ENCODE measurements around the gene PCCA.

PCCA gene

GRCh38 chr13:100245104-100245503 is 156.2 kb downstream of the PCCA start:
- Histone ChIP-seq H3K4me3 (ENCODE audit: low read depth, low read length) (no peak overlapping the region), H3K9me3 (ENCODE audit: control insufficient read depth, insufficient read depth, low read length) (0 out of 2 replicates have a peak, but pooled peaks cover 3% of the 10 kb centered on the region), H3K36me3 (ENCODE audit: control insufficient read depth, insufficient read depth, low read length) (no peaks in the 10 kb centered on the region), H3K27me3 (ENCODE audit: control insufficient read depth, insufficient read depth, low read length) (no peaks in the 10 kb centered on the region), H3K4me1 (ENCODE audit: control insufficient read depth, insufficient read depth, low read length) (peaks cover 28% of the 10 kb centered on the region), H3K27ac (ENCODE audit: low read depth, low read length) (peak overlapping the region; percentile 63), H3K9ac (ENCODE audit: low read depth, low read length) (no peak overlapping the region)

- Histone ChIP-seq H3K9ac (ENCODE audit: low read depth, low read length) (no peak overlapping the region), H3K4me3 (ENCODE audit: low read depth, low read length) (no peak overlapping the region), H3K27ac (ENCODE audit: low read depth, low read length) (no peak overlapping the region)
These were observed 159.0 kb downstream of the PCCA start for GRCh38 chr13:100247937-100248336.

GRCh38 chr13:100254002-100254401 is 165.1 kb downstream of the PCCA start:
- Histone ChIP-seq H3K36me3 (ENCODE audit: control insufficient read depth, insufficient read depth, low read length) (no peaks in the 10 kb centered on the region), H3K4me3 (ENCODE audit: low read depth, low read length) (no peak overlapping the region), H3K27ac (ENCODE audit: low read depth, low read length) (no peak overlapping the region), H3K9me3 (ENCODE audit: control insufficient read depth, insufficient read depth, low read length) (no peaks in the 10 kb centered on the region), H3K9ac (ENCODE audit: low read depth, low read length) (no peak overlapping the region), H3K27me3 (ENCODE audit: control insufficient read depth, insufficient read depth, low read length) (no peaks in the 10 kb centered on the region), H3K4me1 (ENCODE audit: control insufficient read depth, insufficient read depth, low read length) (peaks cover 37% of the 10 kb centered on the region)

More at GRCh38 chr13:100247937-100248336, 159.0 kb downstream of the PCCA start:
- Histone ChIP-seq H3K4me1 (ENCODE audit: control insufficient read depth, insufficient read depth, low read length) (peaks cover 39% of the 10 kb centered on the region), H3K9me3 (ENCODE audit: control insufficient read depth, insufficient read depth, low read length) (0 out of 2 replicates have a peak, but pooled peaks cover 3% of the 10 kb centered on the region), H3K36me3 (ENCODE audit: control insufficient read depth, insufficient read depth, low read length) (no peaks in the 10 kb centered on the region), H3K27me3 (ENCODE audit: control insufficient read depth, insufficient read depth, low read length) (no peaks in the 10 kb centered on the region)

GRCh38 chr13:100262404-100262803 is 173.5 kb downstream of the PCCA start:
- H3K27ac ChIP-seq (ENCODE audit: low read depth, low read length), result no peak overlapping the region
- H3K36me3 ChIP-seq (ENCODE audit: control insufficient read depth, insufficient read depth, low read length), result no peaks in the 10 kb centered on the region
- H3K27me3 ChIP-seq (ENCODE audit: control insufficient read depth, insufficient read depth, low read length), result no peaks in the 10 kb centered on the region
- H3K9me3 ChIP-seq (ENCODE audit: control insufficient read depth, insufficient read depth, low read length), result no peaks in the 10 kb centered on the region
- H3K4me1 ChIP-seq (ENCODE audit: control insufficient read depth, insufficient read depth, low read length), result peaks cover 3% of the 10 kb centered on the region
- H3K9ac ChIP-seq (ENCODE audit: low read depth, low read length), result no peak overlapping the region
- no peak overlapping the region for H3K4me3 ChIP-seq (ENCODE audit: low read depth, low read length)

GRCh38 chr13:100266026-100266425 is 177.1 kb downstream of the PCCA start:
- Histone ChIP-seq H3K27me3 (ENCODE audit: control insufficient read depth, insufficient read depth, low read length) (no peaks in the 10 kb centered on the region), H3K9ac (ENCODE audit: low read depth, low read length) (no peak overlapping the region), H3K9me3 (ENCODE audit: control insufficient read depth, insufficient read depth, low read length) (no peaks in the 10 kb centered on the region), H3K36me3 (ENCODE audit: control insufficient read depth, insufficient read depth, low read length) (peaks cover 8% of the 10 kb centered on the region), H3K4me1 (ENCODE audit: control insufficient read depth, insufficient read depth, low read length) (no peaks in the 10 kb centered on the region), H3K4me3 (ENCODE audit: low read depth, low read length) (no peak overlapping the region), H3K27ac (ENCODE audit: low read depth, low read length) (no peak overlapping the region)

- Histone ChIP-seq H3K36me3 (ENCODE audit: control insufficient read depth, insufficient read depth, low read length) (peaks cover 16% of the 10 kb centered on the region), H3K9me3 (ENCODE audit: control insufficient read depth, insufficient read depth, low read length) (no peaks in the 10 kb centered on the region), H3K9ac (ENCODE audit: low read depth, low read length) (no peak overlapping the region), H3K4me3 (ENCODE audit: low read depth, low read length) (no peak overlapping the region), H3K27me3 (ENCODE audit: control insufficient read depth, insufficient read depth, low read length) (no peaks in the 10 kb centered on the region), H3K27ac (ENCODE audit: low read depth, low read length) (no peak overlapping the region), H3K4me1 (ENCODE audit: control insufficient read depth, insufficient read depth, low read length) (0 out of 2 replicates have a peak, but pooled peaks cover 4% of the 10 kb centered on the region)
These were observed 180.9 kb downstream of the PCCA start for GRCh38 chr13:100269837-100270236.

- no peaks in the 10 kb centered on the region for H3K27me3 ChIP-seq (ENCODE audit: control insufficient read depth, insufficient read depth, low read length)
- H3K4me1 ChIP-seq (ENCODE audit: control insufficient read depth, insufficient read depth, low read length), result peaks cover 8% of the 10 kb centered on the region; the same call in 1 of the 2 replicates
- no peak overlapping the region for H3K27ac ChIP-seq (ENCODE audit: low read depth, low read length)
- H3K4me3 ChIP-seq (ENCODE audit: low read depth, low read length), result no peak overlapping the region
- peaks cover 16% of the 10 kb centered on the region for H3K36me3 ChIP-seq (ENCODE audit: control insufficient read depth, insufficient read depth, low read length)
- H3K9ac ChIP-seq (ENCODE audit: low read depth, low read length), result no peak overlapping the region
- no peaks in the 10 kb centered on the region for H3K9me3 ChIP-seq (ENCODE audit: control insufficient read depth, insufficient read depth, low read length)
These were observed 184.2 kb downstream of the PCCA start for GRCh38 chr13:100273138-100273537.

GRCh38 chr13:100273552-100273951 is 184.7 kb downstream of the PCCA start:
- no peak overlapping the region for H3K4me3 ChIP-seq (ENCODE audit: low read depth, low read length)
- H3K9ac ChIP-seq (ENCODE audit: low read depth, low read length), result no peak overlapping the region
- H3K4me1 ChIP-seq (ENCODE audit: control insufficient read depth, insufficient read depth, low read length), result peaks cover 8% of the 10 kb centered on the region; the same call in 1 of the 2 replicates
- no peaks in the 10 kb centered on the region for H3K9me3 ChIP-seq (ENCODE audit: control insufficient read depth, insufficient read depth, low read length)
- H3K36me3 ChIP-seq (ENCODE audit: control insufficient read depth, insufficient read depth, low read length), result peaks cover 16% of the 10 kb centered on the region
- no peak overlapping the region for H3K27ac ChIP-seq (ENCODE audit: low read depth, low read length)
- H3K27me3 ChIP-seq (ENCODE audit: control insufficient read depth, insufficient read depth, low read length), result no peaks in the 10 kb centered on the region

GRCh38 chr13:100274942-100275506 is 186.1 kb downstream of the PCCA start:
- Histone ChIP-seq H3K27ac (ENCODE audit: low read depth, low read length) (no peak overlapping the region), H3K4me1 (ENCODE audit: control insufficient read depth, insufficient read depth, low read length) (peaks cover 8% of the 10 kb centered on the region; the same call in 1 of the 2 replicates), H3K27me3 (ENCODE audit: control insufficient read depth, insufficient read depth, low read length) (no peaks in the 10 kb centered on the region), H3K9me3 (ENCODE audit: control insufficient read depth, insufficient read depth, low read length) (no peaks in the 10 kb centered on the region), H3K36me3 (ENCODE audit: control insufficient read depth, insufficient read depth, low read length) (peaks cover 8% of the 10 kb centered on the region), H3K9ac (ENCODE audit: low read depth, low read length) (no peak overlapping the region), H3K4me3 (ENCODE audit: low read depth, low read length) (no peak overlapping the region)

GRCh38 chr13:100275746-100276145 is 186.9 kb downstream of the PCCA start:
- Histone ChIP-seq H3K9ac (ENCODE audit: low read depth, low read length) (no peak overlapping the region), H3K36me3 (ENCODE audit: control insufficient read depth, insufficient read depth, low read length) (peaks cover 13% of the 10 kb centered on the region), H3K27me3 (ENCODE audit: control insufficient read depth, insufficient read depth, low read length) (no peaks in the 10 kb centered on the region), H3K27ac (ENCODE audit: low read depth, low read length) (no peak overlapping the region), H3K4me3 (ENCODE audit: low read depth, low read length) (no peak overlapping the region), H3K4me1 (ENCODE audit: control insufficient read depth, insufficient read depth, low read length) (peaks cover 8% of the 10 kb centered on the region; the same call in 1 of the 2 replicates), H3K9me3 (ENCODE audit: control insufficient read depth, insufficient read depth, low read length) (no peaks in the 10 kb centered on the region)

- peaks cover 16% of the 10 kb centered on the region for H3K36me3 ChIP-seq (ENCODE audit: control insufficient read depth, insufficient read depth, low read length)
- no peaks in the 10 kb centered on the region for H3K4me1 ChIP-seq (ENCODE audit: control insufficient read depth, insufficient read depth, low read length)
- no peaks in the 10 kb centered on the region for H3K9me3 ChIP-seq (ENCODE audit: control insufficient read depth, insufficient read depth, low read length)
- H3K27ac ChIP-seq (ENCODE audit: low read depth, low read length), result no peak overlapping the region
- no peak overlapping the region for H3K4me3 ChIP-seq (ENCODE audit: low read depth, low read length)
- no peaks in the 10 kb centered on the region for H3K27me3 ChIP-seq (ENCODE audit: control insufficient read depth, insufficient read depth, low read length)
- H3K9ac ChIP-seq (ENCODE audit: low read depth, low read length), result no peak overlapping the region
These were observed 191.8 kb downstream of the PCCA start for GRCh38 chr13:100280681-100281080.

Measured in HUES48 (cell line).